EL (cell line): ENCODE results near the gene PRXL2A.

Experiments
- DNase-seq: peaks from one replicate; pipeline ENCODE4 v3.0.0-alpha.2; 2016

The PRXL2A gene

DNA sequence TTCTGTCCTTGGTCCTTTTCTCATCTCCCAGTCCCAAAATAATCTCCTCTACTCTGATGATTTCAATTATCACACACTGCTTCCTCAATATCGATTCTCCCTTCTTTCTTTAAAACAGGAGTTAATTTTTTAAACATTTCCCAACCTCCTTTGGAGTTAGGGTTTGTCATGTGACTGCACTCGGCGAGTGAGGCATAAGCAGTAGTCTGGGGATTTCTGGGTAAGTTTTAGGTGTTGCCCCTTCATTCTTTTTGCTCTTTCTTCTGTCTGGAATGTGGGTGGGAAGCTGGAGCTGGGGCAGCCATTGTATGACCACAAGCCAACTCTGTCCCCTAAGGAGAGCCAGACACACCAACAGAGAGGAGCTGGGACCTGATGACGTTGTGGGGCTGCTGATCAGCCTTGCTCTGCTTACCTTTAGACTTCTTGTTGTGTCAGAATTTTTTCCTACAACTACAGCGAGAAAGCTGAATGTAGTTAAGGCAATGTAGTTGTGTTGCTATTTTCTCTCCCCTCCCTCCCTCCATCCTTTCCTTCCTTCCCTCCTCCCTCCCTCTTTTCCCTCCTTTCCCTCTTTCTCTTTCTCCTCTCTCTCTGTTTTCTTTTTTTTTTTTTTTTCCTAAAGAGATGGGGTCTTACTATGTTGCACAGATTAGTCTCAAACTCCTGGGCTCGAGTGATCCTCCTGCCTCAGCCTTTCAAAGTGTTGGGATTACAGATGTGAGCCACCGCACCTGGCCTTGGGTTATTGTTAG, 39.3 kb downstream of the PRXL2A start:
- no peak for DNase-seq

DNA sequence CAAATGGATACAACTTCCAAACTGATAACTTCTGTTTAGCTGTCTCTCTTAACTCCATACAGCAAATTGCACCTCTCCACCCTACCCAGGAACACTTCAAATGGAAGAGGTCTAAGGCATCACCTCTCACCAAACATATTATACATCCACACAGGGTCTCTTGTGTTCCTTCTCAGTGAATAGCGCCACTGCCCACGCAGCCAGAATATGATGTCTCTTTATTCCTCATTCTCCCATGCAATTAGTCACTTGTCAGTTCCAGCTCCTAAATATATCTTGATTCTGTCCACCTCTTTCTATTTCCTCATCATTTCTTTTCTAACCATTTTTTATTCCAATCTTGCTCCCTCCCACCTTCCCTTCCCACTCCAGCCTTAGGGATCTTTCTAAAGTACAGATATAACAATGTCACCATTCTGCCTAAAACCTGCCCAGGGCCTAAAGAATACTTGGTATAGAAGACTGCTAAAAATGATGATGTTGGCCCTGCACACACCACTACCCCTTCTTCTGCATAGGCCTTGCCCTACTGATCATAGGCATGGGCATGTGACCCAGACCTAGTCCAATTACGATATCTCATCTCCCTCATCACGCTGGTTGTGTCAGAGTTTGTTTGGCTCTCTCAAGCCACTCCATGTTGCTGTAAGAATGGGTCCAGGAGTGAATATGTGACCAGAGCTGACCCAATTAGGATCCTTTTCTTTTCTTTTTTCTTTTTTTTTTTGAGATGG, 40.0 kb downstream of the PRXL2A start:
- DNase-seq: no peak

DNA sequence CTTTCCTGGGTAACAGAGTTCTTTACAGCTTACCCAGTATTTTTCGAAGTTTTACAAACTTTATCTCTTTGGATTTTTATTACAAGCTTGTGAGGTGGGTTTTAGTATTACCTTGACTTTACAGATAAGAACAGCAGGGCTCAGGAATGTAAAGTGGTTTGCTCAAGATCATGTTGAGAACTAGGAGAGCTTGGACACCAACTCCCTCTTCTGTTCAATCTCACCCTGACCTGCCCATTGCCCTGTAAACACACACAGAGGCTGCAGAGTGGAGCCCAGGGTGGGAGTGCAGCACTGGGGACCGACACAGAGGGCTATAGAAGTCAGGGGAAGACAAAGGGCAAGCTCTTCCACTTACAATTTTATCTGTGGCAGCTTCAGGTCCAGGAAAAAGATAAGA, 41.2 kb downstream of the PRXL2A start:
- no peak for DNase-seq

DNA sequence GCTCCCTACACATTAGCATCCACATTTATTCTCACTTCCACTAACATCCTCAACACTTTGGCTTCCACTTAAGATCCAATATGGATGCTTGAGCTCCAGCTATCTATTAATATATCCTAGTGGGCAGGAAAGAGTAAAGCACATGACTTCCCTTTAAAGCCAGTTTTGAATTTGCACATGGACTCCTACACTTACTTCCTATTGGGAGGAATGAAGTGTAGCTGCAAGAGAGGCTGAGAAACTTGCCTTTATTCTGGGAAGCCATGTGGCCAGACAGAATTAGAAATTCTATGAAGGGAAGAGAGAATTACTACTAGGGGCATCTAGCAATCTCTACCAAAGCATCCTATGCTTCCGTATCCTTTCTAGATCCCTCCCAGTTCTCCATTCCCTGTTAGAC, 42.8 kb downstream of the PRXL2A start:
- no peak for DNase-seq

DNA sequence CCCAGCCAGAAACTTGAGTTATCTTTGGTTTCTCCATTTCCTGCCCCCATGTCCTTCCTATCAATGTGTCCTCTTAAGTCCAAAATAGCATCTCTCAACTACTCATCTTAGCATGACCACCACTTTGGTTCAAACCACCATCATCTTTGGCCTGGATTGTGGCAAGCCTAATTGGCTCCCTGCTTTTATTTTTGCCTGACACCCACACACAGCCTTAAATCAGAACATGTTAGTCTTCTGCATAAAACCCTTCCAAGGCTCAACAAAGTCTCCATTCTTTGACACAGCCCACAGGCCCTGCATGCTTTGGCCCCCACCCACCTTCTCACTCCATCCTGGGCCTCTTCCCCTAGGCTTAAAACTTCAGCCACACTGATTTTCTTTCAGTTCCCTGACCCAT, 43.7 kb downstream of the PRXL2A start:
- DNase-seq: no peak

DNA sequence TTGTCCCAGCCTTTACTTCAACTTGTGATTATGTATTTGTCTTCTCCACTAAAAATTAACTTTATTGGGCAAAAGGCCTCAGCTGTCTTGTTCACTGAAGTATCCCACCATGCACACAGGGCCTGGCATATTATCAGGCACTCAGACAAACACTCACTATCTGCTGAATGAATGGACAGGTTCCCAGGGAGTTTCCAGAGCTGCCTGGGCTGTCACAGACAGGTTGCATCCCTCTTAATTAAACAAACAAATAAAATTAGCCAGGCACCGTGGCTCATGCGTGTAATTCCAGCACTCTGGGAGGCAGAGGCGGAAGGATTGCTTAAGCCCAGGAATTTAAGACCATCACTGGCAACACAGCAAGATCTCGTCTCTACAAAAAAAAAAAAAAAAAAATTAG, 44.3 kb downstream of the PRXL2A start:
- no peak for DNase-seq

DNA sequence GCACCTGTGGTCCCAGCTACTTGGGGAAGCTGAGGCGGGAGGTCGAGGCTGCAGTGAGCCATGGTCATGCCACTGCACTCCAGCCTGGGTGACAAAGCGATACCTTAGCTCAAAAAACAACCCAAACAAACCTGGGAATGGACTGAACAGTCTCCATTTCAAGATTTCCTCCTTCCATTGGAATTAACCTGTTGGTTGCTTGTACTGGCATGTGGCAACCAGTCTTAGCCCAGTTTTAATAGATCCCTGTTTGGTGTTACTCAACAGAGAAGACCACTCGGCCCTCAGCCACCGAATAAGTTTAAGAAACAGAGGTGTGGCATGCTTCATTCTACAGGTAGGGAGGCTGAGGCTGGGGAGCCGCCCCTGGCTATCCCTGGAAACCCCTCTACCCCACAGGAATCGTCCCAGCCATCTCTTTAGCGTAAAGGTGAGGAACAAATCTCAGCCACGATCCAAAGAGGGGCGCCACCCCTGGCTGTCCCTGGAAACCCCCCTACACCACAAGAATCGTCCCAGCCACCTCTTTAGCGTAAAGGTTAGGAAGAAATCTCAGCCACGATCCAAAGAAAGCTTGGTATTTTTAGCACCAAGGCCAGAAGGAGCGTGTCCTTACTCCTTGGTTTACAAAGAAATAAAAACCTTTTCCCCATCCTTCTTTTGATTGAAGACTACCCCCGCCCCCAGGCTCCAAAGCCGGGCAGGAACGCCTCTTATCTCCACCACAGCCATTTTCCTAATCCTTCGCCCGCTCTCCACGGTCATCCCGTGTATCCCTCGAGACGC, 44.9 kb downstream of the PRXL2A start:
- DNase-seq: no peak

DNA sequence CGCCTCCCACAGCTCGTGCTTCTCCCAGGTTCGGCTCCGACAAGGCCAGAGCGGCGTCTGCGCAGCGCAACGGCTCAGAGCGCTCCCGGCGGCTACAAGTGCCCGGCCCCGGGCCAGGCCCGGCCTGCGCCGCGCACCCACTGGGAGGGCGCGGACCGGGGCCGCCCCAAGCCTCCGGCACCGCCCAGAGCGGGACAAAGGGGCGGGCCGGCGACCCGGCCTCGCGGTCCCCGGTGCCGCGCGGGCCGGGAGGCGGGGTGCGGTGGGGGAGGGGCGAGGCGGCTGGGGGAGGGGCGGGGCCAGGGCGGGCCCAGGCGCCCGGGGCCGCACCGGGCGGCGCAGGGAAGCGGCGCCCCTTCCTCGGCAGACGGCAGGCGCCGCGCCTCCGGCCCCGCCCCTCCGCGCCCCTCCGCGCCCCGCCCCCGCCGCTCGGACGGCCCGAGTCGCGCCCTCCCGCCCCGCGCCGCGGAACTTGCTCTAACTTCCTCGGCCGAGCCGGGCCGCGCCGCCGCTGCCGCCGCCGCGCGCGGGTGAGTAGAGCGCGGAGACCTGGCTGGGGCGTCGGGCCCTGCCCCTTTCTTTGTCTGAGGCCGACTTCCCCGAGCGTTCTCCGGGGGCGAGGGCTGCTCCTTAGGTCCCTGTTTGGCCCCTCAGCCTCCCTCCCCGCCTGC, 45.6 kb downstream of the PRXL2A start, which contains the start of gene TSPAN14:
TSPAN14 (plus strand) TSS at position 469 of the 671 bp plus-strand sequence. CDS start 34,924 bp downstream, outside the sequence.
- DNase-seq: peak; percentile 83

DNA sequence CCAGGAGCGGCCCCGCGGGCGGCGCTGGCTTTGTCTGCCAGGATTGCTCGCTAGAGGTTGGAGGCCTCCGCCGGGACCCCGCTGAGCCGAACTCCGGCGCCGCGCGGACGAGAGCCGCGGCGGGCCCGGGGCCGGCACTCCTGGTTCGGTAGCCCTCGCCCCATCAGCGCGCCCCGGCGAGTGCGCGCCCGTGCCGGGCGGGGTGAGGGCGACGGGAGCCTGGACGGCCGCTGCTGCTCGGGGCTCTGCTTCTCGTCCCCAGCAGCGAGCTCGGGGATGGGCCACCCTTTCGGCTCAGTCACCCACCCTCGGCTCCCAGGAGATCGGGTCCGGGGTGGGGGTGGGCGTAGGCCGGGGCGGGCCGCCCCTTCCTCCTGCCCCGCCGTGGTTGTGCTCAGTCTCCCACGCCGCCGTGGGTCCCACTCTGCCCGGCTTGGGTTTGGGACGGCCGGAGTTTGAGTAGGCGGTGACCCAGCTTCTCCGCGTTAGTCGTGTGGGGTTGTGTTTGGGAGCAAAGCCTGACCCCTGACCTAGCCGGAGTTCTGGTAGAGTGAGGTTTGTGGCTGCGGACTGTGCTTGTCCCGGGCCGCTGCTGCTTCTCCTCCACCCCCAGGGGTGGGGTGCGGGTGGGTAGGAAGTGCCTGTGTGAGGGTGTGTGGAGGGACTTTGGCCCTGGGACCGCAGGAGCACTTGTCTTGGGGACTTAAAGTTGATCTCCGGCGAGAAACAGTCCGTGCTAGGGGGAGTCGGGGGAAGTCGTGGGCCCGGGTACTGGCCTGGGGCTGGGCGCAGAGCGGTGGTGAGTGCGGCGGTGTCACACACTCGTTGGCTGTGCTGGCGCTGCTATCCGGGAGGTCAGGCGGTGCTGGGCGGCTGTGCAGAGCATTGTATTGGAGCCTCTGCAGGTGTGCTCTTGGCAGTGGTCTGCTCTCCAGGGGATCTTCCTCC, 46.4 kb downstream of the PRXL2A start:
- DNase-seq: no peak

DNA sequence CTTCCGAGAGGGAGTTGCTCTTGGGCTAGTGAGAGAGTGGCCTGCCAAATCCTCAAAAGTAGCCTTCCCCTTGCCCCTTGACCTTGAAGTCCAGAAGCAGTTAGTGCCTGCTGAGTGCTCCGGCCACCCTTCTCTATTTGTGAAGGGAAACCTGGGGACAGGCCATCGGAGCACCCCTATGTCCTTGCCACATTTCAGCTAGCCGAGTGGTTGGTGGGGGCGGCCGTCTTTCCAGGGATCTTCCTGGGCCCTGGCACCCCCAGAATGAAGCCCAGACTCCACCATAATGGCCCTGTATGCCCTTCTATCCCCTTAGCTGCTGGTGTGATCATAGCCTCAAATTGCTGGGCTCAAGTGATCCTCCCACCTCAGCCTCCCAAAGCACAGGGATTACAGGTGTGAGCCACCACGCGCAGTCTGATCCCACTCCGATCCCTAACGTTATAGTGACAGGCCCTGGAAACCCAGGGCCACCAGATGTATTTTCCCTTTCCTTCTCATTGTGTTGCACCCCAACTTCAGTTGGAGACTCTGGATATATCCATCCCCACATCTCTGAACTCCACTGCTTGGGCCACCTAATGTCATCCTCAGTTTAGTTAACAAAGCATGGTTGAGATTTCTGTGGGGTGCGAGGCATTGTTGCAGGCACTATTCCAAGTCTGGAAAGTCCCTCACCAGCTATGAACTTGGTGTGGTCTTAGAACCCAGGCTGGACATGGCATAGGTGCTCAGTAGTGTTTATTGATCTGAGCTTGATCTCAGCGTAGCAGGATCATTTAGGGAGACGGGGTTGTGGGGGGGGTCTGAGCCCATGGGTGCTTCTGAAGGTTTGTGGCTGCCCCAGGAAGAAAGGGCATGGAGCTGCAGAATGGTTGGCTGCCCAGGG, 47.4 kb downstream of the PRXL2A start:
- no peak for DNase-seq

DNA sequence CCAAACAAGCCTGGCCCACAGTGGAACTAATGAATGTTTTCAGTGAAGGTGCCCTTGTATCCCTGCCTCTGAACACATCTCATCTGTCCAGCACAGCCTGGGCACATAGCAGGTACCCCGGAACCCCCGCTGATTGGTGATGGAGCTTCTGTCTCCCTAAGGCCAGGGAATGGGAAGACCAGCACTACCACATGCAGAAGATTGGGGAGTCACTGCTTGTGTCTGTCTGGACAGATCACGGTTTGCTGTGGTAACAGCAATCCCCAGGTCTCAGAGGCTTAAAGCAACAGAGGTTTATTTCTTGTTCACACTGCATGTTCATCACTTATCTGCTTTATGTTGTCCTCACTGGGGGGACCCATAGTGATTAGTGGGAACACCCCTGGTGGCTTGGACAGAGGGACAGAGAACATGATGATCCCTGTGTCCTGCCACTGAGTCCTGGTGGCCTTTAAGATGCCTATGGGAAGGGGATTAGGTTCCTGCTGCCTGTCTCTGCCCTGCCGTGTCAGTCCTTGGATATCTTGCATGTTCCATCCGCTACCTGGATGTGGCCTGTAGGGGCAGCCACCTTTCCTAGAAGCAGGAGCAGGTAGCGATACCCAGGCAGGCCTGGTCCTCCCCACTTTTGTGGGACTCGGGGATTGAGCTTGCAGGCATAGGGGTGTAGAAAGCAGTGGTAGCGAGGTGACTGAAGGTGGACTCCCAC, 49.4 kb downstream of the PRXL2A start:
- DNase-seq: no peak

DNA sequence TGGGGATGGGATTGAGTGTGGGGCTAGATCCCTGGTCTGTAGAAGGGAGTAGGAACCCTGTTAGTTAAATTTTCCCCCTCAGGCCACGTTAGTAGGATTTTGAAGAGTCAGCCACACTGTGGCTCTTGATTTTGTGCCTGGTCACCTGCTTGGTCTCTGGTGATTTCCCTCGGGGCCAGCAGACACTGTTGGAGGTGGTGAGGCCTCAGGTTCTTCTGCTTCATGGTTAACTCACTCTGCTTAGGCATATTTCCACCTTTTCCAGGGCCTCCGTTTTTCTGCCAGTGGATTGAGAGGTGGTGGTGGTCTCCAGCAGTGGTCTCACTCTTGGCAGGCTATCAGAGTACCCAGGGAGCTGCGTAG, 49.9 kb downstream of the PRXL2A start:
- no peak for DNase-seq

DNA sequence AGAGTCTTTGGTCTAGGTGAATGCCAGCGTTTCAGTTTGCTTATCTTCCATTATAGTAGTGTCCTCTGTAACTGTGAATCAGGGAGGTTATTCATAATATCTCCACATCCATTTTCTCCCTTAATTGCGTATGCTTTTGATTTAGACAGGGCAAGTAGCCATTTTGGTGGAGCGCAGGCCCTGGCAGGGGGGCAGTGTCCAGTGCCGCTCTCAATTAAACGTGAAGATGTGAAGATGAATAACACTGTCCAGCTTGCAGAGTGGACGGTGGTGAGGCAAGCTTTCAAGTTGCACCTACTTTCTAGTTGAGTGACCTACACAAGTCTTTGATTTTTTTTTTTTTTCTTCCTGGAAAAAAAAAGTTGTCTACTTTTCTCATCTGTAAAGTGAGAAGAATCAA, 50.3 kb downstream of the PRXL2A start:
- DNase-seq: no peak

DNA sequence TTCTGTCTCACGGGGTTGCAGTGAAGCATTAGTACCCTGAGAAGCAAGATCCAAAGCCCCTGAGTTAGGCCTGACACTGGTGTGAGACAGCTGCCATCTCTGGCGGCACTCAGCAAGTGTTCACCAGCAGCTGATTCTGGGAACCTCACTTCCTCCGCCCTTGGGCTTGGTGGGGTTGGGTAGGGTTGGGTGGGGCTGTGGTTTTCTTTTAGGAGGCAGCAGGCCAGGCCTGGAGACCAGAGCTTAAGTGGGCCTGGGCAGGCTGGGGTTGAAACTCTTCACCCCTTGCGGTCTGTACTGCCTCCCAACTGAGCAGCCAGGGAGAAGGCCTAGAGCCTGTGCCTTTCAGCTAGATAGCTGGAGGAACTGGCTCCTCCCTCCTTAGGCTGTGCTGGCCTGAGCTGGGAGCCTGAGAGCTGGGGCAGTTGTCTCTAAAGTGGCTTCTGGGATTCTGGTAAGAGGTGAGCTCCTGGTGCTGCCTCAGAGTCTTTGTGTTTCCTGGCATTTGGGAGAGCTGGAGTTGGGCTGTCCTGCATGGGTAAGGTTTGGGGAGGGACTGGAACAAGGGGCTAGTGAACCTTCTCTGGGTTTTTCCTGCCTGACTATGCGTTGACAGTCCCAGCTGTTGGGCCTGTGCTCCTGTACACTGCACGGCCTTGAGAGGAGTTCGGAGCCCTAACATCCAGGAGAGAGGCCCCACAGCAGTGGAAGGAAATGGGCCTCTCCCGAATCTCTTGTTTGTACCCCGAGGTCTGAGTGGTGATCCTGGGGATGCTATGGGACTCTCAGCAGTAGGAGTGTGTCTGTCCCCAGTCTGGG, 50.9 kb downstream of the PRXL2A start:
- peak; percentile 97 for DNase-seq

DNA sequence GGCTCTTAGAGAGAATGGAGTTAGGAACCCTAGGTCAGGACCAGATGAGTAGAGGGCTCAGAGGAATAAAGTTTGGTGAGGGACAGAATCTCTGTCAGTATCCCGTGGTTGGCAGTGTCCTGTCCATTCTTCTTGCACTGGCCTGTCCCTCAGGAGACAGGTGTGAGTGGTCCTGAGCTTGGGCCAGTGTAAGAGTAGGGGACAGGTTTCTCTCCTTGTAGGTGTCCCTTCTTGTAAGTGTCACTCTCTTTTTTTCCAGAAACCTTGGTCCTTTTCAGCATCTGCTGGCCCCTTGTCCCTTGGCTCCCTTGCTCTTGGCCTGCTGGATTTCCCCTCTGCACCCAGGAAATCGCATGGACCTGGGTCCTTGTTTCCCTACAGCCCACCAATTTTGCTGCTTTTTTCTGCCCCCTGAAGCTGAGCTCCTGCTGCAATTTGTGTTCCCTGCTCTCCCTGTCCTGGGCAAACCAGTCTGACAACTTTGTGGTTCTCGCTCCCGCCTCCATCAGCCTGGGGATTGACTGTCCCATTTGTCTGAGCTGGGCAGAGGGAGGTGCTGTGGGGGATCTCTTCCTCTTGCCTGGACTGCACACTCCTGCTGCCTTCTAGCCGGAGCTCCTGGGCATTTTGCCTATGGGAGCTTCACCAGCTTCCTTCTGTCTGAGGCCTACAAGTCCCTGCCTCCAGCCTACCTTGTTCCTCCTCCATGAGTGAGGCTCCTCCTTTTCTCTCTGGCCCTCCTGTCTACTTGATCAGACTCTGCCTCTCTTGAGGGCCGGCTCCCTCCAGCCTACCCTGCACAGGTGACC, 52.3 kb downstream of the PRXL2A start:
- peak; percentile 65 for DNase-seq

DNA sequence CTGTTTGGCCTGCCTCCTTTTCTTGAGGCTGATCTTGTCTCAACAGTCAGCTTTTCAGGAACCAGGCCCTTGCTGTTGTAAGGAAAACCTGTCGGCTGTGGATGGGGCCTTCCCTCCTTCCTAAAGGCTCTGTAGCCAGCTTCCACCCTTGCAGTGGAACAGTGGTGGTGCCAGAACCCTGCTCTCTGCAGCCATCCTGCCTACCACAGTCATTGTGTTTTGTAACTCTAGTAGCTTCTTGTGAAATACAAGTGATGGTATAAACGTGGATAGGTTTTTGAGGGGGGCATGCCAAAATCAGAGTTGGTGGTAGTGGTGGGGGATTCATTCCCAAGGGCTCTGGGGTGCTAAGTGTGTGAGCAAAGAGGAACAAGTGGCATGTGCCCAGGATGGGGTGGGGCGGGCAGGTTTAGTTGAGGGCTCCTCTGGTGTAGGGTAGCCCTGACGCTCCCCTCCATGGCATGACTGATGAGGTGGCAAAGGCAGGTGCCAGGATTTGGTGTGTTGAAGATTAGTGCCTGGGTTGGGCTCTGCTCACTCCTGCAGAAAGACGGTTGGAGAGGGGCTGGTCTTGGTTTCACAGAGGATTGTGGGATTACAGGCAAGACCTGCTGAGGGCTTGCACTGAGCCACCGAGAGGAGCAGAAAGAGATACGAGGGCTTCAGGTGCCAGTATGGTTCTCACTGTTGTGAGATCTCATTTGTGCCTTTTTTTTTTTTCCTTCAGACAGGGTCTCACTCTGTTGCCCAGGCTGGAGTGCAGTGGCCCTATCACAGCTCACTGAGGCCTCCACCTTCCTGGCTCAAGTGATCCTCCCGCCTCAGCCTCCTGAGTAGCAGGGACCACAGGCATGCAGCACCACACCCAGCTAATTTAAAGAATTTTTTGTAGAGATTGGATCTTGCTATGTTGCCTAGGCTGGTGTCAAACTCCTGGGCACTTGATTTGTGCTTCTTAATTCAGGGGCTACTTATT, 53.1 kb downstream of the PRXL2A start:
- no peak for DNase-seq
